OCI-LY3 (cell line): ENCODE data around the gene HSD17B2.

Experiments used
- EZH2phosphoT487 ChIP-seq: fragments of 200-600 bp; shearing (Covaris generic); IDR thresholded peaks from 2 replicates; pipeline ENCODE4 v1.6.1; 2018; ENCODE audit warnings: antibody characterized with exemption, mixed run types, low read depth
- TF ChIP-seq, protein P1 (sequence below): fragments of 200-600, 300-600 bp; sonication (generic); IDR thresholded peaks from 2 replicates; pipeline ENCODE4 v1.5.1; 2014; ENCODE audit warnings: antibody characterized with exemption, low read length, low read depth

DNA sequence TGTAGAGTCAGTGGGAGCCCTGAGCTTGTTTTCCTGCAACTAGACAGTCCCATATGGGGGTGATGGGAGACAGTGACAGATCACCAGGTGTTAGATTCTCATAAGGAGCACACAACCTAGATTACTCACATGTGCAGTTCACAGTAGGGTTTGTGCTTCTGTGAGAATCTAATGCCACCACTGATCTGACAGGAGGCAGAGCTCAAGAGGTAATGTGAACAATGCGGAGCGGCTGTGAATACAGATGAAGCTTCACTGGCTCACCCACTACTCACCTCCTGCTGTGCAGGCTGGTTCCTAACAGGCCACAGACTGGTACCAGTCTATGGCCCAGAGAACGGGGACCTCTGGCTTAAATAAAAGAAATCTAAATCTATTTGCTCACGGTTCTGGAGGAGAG, 10.2 kb upstream of the HSD17B2 start:
- TF ChIP-seq, protein P1, sequence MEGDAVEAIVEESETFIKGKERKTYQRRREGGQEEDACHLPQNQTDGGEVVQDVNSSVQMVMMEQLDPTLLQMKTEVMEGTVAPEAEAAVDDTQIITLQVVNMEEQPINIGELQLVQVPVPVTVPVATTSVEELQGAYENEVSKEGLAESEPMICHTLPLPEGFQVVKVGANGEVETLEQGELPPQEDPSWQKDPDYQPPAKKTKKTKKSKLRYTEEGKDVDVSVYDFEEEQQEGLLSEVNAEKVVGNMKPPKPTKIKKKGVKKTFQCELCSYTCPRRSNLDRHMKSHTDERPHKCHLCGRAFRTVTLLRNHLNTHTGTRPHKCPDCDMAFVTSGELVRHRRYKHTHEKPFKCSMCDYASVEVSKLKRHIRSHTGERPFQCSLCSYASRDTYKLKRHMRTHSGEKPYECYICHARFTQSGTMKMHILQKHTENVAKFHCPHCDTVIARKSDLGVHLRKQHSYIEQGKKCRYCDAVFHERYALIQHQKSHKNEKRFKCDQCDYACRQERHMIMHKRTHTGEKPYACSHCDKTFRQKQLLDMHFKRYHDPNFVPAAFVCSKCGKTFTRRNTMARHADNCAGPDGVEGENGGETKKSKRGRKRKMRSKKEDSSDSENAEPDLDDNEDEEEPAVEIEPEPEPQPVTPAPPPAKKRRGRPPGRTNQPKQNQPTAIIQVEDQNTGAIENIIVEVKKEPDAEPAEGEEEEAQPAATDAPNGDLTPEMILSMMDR, result no peak
- TF ChIP-seq EZH2phosphoT487, result no peak
